HG03457 (cell line): ENCODE measurements around the gene FNDC10.
"Not testable (repeated sequence)": the region's sequence is repeated elsewhere in the genome, so short reads cannot be mapped to it uniquely, and the experiment has no call there.

ENCODE experiments used
- ATAC-seq: cut with Tn5 transposase; IDR thresholded peaks from one replicate; pipeline ENCODE4 v1.9.1; 2021; ENCODE audit warnings: moderate number of reproducible peaks; ENCODE audit not compliant: unreplicated experiment

Gene FNDC10

DNA sequence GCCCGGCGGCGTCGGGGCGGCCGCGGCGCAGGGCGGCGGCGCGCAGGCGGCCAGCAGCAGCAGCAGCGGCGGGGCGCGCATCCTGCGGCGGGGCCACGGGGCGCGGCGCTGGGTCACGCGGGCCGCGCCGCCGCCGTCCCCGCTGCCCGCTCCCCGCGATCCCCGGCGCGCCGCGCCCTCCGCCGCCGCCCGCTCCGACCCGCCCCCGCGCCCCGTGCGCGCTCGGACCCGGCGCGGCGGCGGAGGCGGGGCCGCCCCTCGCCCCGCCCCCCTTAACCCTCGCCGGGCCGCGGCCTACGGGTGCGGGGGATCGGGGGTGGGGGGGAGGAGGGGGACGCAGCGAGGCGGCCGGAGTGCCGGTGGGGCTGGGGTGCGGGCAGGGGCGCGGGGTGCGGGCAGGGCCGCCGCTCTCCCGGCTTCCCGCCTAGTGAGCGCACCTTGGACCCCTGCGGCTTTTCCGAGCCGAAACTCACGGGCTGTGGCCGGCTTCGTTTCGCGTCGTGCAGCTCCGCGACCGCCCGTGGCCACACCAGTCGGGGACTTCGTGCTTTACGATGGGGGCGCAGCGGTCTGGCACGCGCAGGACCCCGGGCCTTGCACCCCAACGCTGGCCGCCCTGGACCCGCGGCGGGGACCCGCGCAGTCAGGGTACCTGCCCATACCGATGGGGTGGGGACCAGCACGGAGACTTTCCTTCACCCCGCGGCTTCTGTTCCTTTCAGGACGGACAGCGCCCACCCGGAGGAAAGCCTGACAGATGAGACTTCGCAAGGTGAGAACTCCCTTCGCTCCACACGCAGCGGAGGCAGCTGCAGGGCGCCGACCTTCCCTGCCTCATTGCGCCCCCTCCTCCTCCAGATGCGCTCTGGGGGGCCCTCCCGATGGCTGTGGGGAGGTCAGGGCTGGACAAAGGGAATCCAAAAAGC, at the start of gene FNDC10:
Gene FNDC10, minus strand, starts transcription at position 201 of the 926 bp plus-strand sequence. Its CDS starts 120 bp downstream, at position 81.
- no peak for ATAC-seq

DNA sequence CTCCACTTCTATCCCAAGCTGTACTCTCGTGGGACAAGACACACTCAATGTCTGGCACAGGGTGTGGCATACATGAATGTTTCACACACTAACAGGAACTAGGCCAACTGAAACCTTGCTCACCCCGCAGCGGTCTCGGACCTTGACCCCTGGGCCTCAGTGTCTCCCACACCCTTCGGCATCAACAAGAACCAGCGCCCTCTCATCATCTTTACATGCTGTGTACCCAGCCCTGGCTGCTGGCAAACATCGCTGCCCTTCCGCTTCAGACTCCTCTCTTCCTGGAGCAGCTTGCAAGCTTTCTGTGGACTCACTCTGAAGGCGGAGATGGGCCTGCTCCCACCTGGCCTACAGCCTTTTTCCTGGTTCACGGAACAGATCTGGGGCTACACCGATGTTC, 48.3 kb upstream of the FNDC10 start:
- ATAC-seq: not testable (repeated sequence)

DNA sequence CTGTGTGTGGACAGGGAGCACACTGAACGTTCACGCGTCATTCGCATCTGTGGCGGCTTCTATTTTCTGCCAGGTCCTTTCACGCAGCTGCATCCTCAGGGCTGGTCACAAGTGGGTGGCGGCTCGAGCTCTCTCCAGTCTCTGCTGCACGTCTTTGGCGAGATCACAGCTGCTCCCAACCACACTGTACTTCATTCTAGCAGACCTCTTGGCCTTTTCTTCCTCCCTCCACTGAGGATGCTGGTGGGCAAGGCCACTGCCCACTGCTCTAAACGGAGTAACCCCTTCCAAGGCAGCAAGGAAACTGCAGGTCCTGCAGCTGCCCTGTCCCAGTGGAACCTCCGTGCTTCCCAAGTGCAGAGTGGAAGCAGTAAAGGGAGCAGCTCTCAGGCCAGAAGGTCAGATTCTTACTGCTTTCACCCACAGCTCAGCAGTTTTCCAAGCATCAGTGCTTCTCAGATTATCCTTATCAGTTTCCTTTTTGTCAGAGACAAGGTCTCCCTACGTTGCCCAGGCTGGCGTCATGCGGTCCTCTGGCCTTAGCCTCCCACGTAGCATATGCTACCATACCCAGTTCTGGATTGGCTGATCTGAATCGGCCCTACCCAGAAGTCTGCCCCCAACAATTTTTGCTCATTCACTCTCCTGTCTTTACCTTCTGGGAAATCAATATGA, 47.8 kb upstream of the FNDC10 start:
- ATAC-seq: not testable (repeated sequence)

DNA sequence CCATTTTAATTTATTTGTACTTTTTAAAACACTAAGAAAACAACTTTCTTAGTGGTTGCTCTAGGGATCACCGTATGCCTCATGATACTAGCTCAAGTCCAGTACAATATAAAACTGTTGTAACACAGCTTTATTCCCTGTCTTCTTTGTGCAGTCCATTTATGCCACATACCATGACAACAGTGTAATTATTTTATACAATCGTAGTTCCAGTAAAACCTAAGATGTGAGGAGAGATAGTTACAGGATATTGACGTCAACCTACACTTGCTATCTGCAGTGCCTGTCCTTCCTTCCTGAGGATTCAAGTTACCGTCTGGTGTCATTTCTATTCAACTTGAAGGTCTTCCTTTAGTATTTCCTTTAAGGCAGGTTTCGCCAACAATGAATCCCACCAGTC, 46.4 kb upstream of the FNDC10 start:
- ATAC-seq: not testable (repeated sequence)

DNA sequence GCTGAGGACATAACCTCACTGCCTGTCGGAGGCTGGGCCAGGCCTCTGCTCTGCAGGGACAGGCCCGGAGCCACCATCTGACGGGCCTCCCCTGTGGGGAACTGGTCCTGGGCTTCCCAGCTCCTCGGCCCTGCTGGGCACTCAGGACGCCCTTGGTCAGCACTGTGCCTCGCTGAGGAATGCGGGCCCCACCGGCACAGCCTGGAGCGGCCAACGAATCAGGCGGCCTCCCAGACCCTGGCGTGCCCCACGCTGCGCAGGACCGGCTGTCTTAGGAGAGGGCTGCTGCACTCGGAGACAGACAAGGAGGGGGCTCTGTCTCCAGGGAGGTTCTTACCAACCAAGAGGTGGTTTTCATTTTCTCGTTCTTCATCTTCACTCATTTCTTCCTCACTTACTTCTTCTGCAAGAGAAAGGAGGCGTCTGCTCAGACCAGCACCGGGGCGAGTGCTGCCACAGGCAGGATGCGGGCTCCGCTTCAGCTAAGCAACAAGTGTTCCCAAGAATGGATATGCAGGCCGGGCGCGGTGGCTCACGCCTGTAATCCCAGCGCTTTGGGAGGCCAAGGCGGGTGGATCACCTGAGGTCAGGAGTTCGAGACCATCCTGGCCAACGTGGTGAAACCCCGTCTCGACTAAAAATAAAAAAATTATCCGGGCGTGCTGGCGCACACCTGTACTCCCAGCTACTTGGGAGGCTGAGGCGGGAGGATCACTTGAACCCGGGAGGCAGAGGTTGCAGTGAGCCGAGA, 41.0 kb upstream of the FNDC10 start:
- not testable (repeated sequence) for ATAC-seq

DNA sequence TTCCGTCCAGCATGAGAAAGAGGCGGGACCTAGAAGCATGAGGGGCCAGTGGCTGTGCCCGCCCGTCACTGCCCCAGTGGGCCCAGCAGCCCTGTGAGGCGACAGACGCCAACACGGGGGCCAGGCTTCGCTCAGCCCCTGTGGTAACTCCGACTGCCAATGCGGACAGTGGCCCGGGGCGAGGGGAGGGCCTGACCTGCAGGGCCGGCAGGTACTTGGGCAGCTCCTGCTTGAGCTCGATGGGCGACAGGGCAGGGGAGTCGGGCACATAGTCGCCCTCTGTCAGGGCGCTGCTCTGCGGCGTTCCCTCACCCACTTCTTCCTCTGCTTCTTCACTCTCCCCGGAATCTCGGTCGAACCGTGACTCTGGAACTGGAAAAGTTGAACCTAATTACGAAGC, 40.1 kb upstream of the FNDC10 start:
- not testable (repeated sequence) for ATAC-seq

DNA sequence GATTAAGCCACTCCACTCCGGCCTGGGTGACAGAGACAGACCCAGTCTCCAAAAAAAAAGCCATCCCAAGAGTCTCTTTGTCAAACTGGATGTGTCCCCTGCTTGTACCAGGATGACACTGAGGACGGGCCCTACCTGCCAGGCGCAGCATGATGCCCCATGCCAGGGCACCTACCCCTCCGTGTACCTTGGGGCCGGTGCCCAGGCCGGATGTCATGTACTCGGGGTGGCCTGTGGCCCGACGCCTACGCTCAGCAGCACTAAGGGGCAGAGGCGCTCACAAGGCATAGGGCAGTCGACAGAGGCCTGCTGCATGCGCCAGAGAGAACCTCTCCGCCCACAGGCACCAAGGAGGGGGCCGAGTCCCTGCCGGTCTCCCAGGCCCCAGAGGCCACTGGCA, 39.4 kb upstream of the FNDC10 start:
- ATAC-seq: not testable (repeated sequence)

DNA sequence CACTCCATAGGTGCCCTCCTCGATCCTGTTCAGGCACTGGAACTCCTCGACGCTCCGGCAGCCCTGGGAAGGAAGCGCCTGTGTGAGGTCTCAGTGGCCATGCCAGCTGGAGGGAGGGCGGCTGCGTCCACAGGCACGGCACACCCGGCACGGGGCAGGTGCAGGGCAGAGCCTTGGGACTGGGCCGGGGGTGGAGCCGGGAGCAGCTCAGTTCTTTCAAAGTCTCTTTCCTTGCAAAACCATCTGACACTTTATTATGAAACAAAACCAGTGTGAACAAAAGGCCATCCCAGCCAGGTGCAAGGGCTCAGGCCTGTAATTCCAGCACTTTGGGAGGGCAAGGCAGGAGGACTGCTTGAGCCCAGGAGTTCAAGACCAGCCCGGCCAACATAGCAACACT, 38.6 kb upstream of the FNDC10 start:
- ATAC-seq: not testable (repeated sequence)

DNA sequence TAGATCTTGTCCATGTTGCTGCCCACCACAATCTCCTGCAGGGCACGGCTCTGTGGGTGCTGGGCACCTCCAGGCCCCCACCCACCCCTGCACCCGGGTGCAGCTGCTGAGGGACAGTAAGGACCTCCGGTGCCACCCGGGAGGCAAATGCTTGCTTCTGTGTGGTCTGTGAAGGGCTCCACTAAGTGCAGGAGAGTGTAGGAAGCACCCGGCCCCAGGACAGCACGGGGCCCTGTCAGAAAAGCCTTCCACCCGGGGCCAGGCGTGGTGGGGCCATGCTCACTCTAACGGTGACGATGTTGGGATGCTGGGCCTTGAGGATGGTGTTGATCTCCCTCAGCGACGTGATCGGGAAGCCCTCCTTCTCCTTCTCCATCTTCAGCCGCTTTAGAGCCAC, 37.5 kb upstream of the FNDC10 start:
- ATAC-seq: not testable (repeated sequence)

DNA sequence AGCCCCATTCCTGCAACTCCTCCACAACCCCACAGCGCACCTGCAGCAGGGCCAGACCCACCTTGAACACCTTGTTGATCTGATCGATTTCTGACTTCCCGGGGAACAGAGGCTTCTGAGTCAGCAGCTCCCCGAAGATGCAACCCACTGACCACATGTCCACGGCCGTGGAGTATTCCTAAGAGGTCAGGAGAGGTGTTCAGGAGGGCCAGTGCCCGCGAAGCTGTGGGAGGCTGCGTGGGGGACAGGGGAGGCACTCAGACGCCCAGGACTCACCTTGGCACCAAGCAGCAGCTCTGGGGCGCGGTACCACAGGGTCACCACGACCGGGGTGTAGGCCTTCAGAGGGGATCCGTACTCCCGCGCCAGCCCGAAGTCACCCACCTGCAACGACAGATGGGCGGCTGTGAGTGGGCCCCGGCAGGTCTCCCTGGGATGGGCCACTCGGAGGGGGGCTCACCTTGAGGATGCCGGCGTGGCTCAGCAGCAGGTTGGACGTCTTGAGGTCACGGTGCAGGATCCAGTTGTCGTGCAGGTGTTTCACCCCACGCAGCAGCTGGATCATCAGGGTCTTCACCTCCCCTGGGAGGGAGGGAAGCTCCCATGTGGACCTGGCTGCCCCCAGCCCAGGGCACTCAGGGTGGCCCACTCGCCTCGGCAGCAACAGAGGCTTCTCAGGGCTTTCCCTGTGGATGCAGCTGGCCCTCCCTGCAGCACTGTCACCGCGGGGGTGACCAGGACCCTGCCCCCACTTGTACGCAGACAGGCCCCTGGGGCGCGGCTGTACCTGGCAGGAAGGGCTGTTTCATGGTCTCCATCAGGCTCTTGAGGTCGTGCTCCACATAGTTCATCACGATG, 36.9 kb upstream of the FNDC10 start:
- not testable (repeated sequence) for ATAC-seq

DNA sequence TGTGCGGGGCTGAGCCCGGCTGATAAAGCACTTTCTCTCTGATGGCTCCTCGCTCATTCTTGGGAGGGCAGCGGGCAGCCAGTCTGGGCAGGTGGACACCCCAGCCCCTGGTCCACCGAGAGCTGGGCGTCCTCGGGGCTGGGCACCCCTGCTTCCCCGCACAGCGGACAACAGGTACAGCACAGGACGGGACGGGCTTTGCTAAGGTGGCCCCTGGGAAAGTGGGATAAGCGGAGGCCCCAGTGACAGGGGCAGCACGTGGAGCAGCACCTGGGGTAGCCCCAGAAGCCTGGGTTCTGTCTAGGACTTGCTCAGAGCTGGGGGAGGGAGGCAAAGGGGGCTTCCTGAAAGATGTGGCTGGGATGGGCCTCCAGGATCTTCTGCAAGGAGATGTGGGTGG, 34.7 kb upstream of the FNDC10 start:
- not testable (repeated sequence) for ATAC-seq

DNA sequence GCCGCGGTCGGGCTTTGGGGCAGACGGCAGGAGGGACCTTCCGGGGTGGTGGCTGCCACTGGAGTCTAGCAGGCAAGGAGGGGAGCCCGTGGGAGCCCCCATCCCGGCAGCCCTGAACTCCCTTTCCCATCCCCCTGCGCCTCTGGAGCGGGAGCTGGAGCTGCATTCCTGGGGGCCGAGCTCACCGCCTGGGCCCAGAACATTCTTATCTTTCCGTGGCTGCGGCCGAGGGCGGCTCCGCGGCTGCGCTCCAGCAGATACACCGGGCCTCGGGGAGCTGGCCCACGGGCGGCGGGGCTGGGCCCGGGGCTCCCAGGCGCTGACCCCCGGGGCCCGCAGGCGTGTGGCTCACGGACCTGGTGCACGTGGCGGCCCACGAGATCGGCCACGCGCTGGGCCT, 33.5 kb upstream of the FNDC10 start:
- ATAC-seq: not testable (repeated sequence)

DNA sequence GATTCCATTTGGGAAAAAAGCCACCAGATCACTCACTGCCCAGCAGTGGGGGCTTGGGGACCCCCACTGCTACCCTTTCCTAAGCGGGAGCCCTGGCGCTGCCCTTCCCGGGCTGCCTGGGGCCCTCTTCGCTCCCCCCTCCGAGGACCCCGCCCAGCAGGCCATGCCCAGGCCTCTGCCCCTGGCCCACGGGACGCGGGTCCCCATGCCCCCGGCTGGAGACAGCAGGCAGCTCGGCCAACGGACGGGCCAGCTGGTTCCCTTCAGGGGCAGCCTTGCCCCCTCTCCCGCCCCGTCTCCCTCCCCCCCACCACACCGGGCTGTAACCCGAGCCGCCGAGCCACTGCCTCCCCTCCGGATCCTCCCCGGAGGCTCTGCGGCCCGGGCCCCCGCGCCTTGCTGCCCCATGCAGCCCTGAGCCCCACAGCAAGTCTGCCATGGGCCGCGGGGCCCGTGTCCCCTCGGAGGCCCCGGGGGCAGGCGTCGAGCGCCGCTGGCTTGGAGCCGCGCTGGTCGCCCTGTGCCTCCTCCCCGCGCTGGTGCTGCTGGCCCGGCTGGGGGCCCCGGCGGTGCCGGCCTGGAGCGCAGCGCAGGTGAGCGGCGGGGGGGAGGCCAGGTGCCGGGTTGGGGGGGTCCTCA, 32.0 kb upstream of the FNDC10 start, which contains the start of gene MMP23B:
Gene MMP23B, plus strand, starts transcription at position 392 of the 639 bp plus-strand sequence. Its CDS starts 46 bp downstream, at position 438.
- no peak for ATAC-seq

DNA sequence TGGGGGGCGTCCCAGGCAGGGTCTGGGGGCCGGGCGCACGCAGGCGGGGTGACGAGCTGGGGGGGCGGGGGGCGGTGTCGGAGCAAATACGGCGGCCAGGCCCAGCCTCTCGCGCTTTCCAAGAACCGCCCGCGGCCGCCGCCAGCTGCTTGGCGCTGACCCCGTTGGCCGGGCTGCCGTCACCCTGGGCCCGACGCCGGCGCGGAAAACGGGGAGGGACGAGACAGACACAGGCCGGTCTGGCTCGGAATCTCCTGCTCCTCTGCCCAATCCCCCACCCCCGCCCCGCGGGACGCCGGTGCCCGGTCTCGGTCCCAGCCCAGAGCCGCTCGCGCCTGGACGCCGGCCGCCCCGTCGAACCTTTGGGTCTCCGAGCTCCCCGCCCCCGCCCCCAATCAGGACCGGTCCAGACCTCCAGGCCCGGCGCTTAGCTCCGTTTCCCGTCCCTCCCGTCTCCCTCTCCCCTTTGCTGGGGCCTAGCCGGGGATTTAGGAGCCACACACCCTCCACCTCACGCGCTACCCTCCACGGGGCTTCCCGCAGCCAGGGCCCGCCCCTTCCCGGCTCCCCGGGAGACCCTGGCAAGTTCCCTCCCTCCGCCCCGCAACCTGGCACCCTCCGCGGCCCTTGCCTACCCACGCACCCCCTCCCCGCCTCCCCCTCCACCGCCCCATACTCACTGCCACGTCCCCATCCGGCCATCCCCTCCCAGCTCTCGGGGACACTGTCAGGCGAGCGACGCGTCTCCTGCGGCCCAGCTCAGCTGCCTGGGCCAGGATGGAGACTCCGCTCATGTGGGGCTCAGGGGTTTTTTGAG, 31.2 kb upstream of the FNDC10 start:
- no peak for ATAC-seq

DNA sequence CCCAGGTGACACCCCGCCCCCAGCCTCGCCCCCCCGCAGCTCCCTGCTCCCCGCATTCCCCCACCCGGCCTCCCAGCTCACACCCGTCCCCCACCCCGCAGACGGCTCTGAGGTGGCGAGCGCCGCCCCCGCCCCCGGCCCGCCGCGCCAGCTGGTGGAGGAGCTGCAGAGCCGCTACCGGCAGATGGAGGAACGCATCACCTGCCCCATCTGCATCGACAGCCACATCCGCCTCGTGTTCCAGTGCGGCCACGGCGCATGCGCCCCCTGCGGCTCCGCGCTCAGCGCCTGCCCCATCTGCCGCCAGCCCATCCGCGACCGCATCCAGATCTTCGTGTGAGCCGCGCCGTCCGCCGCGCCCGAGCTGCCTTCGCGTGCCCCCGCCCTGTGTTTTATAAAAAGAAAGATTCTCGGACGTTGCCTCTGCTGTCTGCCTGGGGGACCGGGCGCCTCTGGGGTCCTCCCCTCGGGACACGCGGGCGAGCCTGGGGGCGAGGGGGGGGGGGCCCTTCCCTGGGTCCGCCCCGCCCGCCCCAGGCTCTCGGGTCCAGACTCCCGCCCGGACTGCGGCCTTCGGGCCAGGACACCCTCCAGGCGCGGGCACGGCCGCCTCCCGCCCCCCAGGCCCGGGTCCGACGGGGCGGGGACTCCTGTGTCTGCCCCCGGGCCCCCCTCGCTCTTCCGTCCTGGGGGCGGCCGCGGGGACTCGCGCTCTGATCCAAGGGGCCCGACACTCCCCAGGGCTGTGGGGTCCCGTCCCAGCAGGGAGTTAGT, 30.4 kb upstream of the FNDC10 start:
- no peak for ATAC-seq

DNA sequence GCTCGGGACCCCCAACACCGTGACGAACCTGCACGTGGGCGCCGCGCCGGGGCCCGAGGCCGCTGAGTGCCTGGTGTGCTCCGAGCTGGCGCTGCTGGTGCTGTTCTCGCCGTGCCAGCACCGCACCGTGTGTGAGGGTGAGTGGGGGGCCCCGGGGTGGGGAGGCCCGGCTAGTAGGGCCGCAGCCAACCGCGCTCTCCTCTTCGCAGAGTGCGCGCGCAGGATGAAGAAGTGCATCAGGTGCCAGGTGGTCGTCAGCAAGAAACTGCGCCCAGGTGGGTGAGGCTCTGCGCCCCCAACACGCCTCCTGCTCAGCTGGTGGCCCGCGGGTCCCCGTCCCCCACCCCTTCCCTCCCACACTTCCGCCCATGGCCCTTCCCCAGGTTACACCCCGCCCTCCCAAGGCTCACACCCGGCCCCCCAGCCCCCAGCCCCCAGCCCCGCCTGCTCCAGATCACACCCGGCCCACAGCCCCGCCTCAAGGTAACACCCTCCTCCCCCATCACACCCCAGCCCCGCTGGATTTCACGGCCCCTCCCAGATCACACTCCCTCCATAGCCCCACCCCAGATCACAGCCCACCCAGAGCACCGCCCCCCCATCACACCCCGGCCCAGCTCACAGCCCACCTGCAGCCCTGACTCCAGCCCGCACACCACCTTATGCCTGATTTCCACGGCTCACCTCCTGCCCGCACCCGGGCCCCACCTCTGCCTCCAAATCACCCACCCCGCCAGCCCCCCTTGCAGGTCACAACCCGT, 29.7 kb upstream of the FNDC10 start:
- no peak for ATAC-seq

DNA sequence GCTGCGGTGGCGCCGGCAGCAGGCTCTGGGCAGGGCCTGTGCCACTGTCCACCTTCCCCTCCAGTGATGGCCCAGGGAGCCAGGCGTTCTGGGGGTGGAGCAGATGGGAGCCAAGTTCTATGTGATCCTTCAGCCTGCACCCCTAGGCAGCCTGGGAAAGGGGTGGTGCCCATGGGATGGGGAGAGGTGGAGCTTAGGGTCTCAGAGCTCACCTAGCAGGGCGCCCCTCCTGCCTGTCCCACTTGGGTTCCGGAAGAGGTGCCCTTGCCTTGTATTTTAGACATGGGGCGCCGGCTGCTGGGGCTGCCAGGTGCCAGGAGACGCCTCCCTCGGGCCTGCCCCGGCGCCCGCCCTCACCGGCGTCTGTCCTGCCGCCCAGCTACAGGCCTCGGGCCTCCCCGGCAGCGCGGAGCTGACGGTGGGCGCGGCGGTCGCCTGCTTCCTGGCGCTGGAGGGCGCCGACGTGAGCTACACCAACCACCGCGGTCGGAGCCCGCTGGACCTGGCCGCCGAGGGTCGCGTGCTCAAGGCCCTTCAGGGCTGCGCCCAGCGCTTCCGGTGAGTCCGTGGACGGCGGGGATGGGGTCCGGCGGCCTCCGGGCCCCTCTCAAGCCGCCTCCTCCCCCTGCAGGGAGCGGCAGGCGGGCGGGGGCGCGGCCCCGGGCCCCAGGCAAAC, 29.0 kb upstream of the FNDC10 start:
- ATAC-seq: no peak
